Glomerular visceral epithelial cell (primary cell): ENCODE measurements around the gene TP73.

Experiments used
- DNase-seq: peaks from one replicate; pipeline ENCODE4 v3.0.0-alpha.2; 2016; ENCODE audit errors: extremely low spot score

Gene TP73

DNA sequence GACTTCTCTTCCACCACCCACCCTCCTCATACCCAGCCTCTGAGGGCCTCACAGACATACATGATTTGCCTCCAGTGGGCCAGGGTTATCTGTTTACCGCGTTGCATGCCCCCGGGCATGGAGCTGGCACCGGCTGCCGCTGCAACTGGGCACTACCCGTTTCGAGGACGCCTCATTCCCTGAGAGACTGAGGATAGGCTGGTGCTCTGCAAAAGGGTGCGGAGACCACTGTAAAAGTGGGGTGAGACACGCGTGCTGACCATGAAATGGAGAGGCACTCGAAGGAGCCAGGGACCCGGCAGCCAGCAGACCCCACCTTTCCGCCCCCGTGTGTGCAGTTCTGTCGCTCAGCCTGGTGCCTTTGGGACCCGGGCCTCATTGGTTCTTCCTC, 20.6 kb downstream of the TP73 start:
- no peak for DNase-seq

DNA sequence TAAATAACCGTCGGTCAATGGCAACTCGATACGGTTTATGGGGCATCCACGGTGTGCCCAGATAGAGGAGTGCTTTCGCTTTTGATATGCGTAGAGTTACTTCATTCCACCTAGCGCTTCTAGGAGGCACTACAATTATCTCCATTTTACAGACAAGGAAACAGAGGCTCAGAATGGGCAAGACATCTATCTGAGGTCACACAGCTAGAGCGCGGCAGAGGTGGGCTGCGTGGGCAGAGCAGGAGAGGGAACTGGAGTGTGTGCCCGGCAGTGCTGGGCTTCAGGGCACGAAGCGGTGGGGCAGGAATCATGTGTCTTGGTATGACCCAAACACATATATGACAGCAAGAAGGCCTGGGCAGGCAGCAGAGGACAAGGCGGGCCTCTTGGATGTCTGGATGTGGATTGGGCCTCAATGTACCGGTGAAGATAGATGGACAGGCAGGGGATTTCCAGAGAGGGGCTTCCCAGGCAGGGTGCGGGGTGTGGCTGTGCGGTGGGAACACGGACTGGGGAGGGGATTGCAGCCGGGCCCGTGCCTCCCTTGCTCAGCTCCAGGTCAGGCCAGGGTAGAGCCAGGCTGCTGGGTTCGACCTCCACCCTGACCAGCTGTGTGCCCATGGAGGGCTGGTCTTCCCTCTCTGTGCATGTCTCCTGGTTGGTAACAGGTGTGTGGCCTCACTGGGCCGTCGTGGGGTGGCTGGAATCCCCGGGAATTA, 21.2 kb downstream of the TP73 start:
- no peak for DNase-seq

DNA sequence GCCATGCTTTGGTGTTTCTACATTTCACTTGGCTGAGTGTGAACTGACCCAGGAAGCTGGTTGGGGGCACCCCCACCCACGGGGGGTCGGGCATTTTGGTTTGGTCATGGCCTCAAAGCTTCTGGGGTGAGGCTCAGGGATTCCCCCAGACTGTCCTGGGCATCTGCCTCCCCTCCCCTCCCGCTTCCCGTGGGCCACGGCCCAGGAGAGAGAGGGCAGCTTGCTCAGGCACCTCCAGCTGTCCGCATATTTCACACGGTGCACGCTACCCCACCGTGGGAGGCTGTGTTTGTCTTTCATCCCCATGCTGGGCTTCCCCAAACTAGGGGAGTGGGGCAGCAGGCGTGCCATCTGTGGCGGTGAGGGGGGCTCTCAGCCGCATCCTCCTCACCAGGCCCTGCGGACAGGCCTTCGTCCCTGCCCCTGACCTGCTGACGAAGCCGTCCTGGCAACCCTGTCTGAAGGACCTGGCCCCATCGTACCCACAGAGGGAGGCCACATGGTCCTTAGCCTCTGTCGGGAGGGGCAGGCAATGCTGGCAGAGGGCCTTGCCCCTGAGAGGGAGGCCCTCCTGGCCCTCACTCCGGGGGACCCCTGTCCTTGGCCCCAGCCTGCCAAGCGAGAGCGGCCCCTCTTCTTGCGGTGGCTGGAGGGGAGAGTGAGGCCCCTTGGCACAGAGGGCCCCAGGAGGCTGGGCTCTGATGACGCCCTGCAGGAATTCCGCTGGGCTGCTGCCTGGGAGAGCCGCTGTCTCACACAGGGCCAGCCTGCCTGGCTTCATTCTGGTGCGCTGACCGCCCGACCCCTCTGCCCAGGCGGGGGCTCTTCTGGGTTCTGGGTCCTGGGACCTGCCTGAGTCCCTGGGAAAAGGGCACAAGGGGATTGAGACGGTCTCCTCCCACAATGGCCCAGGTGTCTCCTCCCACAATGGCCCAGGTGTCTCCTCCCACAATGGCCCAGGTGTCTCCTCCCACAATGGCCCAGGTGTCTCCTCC, 22.1 kb downstream of the TP73 start:
- DNase-seq, result peak; percentile 73

DNA sequence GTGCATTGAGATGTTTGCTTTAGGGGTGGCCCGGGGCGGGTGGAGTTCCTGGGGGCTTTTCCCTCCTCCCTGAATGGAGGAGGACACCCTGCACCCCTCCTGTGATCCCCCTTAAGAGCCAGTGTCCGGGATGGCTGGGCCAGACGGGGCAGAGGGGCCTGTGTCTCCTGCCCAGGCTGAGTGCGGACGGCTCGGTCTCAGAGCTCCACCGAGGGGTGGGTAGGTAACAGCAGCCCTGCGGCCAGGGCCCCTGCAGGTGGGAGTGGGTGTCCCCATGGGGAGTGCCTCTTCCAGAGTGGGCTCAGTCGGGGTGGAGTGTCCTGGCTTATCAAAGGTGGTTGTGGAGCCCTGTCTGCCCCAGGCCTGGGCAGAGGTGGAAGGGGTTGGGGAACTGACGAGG, 23.1 kb downstream of the TP73 start:
- DNase-seq, result no peak

DNA sequence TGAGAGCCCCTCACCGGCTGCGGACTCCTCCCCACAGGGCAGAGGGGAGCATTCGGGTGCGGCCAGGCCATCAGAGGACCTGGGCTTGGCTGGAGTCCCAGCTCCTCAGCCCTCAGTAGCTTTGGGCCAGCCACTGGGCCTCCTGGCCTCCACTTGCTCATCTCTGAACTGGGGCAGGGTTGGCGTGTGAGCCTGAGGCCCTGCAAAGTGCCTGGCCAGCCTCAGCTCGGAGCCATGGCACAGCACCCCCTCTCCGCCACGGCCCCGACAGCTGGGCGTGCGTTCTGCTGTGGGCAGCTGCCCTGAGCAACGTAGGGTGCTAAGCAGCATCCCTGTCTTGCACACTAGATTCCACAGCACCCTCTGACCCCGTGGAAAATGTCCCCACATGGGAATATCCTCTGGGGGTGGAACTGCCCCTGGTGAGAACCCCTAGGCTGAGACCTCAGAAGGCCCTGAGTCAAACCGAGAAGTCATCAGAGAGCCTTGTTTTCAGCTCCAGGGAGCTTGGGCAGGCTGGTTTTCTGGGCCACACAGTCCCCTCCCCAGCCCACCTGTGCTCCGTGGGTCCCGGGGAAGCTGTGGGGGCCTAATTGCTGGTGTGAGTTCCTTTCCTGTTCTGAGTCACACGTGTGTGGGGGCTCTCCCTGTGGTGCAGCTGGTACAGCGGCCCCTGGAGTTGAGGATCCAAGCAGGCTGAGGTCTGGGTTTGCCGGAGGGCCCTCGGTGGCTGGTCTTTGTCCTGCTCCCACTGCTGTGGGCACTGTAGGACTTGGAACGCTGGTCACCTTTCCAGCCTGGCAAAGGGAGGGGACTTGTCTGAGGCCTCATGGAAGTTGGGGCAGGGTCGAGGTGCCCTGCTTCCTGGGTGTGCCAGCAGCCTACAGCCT, 24.5 kb downstream of the TP73 start:
- DNase-seq, result no peak

DNA sequence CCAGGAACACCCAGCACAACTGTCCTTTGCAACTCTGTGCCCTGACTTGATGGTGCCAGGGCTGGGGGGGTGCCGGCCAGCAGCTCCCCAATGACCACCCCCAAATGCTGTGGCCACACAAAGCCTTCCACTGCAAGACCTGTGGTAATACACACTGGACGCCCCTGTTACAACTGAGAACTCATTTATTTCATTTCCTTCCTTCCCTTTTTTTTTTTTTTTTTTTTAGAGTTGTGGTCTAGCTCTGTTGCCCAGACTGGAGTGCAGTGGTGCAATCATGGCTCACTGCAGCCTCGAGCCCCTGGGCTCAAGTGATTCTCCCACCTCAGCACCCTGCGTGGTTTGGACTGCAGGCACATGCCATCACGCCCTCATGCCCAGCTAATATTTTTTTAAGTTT, 25.2 kb downstream of the TP73 start:
- no peak for DNase-seq

DNA sequence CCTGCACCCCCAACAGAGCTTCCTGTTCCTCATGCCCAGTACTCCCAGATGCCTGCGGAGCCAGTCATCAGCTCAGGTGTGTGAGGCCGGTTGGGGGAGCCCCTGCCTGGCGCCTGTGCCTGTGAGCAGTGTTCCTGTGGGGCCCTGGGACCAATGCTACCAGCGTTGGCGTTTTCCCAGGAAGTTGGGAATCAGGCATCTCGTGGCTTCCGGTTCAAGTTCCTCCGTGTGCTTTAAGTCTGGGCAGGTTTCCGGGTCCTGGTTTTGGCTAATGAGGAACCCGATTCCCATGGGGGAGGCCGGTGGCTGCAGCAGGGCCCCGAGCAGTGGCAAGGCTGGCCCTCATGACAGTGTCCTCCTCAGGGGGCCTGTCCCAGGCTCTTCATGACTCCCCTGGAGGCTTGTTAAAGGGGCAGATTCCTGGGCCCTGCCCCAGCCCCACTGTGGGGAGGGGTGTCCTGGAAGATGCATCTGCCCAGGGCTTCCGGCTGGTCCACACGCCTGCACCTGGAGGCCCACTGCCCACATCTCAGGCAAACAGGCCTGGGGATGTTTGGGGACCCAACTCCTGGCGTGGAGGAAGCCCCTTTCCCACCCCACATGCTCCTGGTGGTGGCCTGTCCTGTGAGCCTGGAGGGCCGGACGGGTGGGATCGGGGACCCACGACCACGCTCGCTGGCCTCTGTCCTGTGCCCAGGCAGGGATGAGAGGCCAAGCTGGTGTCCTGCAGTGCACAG, 26.2 kb downstream of the TP73 start:
- DNase-seq, result no peak

DNA sequence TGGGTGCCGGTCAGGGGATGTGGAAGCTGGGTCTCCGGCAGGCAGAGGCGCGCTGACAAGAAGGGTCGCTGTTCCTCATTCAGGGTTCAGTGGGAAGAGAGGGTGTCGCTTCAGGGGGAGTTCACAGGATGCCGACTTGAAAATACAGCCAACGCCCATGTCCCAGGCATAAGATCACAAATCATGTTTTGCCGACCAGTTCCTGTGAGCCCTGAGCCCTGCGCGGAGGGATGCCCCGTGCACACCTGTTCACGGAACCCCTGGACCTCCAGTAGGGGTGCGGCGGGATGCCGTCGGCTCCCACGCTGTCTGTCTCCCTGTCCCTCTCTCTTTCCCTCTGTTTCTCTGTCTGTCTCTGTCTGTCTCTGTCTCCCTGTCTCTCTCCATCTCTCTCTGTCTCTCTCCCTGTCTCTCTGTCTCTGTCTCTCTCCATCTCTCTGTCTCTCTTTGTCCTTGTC, 26.8 kb downstream of the TP73 start:
- DNase-seq, result no peak

DNA sequence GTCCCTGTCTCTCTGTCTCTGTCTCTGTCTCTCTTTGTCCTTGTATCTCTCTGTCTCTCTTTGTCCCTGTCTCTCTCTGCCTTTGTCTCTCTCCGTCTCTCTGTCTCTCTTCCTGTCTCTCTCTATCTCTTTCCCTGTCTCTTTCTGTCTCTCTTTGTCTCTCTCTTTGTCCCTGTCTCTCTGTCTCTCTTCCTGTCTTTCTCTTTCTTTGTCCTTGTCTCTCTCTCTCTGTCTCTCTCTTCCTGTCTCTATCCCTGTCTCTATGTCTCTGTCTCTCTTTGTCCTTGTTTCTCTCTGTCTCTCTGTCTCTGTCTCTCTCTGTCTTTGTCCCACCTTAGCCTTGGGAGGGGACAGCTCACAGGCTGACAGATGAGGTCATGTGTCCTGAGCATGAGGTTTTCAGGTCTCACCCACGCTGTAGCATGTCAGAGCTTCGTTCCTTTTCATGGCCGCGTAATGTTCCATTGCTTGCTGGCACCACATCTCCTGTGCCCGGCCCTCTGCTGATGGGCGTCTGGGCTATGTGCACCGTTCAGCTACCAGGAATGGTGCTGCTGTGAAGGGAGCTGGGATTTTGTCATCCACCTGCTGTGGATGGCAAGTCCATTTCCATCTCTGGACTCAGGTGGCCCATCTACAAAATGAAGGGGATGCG, 27.6 kb downstream of the TP73 start:
- DNase-seq, result no peak

DNA sequence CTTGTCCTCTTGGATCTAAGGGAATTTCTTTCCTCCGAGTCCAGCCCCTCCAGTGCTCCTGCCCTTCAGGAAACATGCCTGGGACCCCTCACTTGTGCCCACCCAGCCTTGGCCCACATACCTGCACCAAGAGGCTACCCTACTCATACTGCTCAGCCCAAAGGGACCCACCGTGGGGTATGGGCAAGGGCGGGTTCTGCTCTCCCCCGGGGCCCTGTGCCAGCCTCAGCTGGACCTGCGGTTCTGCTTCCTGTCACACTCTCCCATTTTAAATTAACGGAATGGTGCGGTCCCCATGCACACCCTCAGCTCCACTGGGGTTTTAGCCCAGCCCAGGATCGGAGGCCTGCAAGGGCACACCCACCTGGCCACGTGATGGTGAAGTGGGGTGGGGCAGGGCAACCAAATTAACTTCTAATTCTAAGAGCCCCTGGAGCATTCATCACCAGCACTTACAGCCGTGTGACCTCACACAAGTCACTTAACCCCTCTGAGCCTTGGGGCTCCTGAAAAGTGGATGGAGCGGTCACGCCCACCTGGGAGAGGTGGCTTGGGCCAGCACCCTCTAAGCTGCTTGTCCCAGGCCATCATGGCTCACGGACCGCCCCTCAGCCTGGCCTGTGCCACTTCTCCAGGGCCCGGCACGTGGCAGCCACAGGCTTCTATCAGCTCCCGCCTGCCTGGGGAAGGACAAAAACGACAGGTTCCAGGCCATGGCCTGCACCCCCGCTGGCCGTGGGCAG, 28.3 kb downstream of the TP73 start:
- DNase-seq, result no peak

DNA sequence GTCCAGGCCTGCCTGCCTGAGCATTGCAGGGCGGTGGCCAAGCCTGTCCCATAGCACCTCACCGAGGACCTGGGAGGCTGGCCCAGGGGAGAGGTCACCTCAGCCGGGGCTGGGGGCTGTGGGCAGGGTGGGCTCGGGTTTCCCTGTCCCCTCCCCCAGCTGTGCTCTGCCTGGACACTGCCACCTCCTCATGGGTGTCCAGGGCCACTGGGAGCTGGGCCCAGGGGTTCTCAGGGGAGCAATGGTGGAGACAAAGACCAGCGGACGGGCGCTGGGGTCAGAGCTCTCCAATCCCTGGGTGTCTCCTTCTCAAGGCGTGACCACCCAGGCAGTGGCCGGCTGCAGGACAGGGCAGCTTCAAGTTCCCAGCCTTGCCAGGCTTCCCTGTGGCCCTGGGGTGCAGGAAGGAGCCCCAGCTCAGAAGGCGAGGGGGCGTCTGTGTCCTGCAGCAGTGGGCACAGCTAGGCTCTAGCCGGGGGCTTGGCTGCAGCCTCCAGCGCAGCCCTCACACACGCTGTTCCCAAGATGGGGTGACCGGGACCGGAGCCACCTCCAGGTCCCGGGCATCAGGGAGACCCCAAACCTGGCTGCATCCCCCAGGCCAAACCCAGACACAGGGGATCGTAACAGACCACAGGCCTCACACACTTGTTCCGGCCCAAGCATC, 29.0 kb downstream of the TP73 start:
- no peak for DNase-seq

DNA sequence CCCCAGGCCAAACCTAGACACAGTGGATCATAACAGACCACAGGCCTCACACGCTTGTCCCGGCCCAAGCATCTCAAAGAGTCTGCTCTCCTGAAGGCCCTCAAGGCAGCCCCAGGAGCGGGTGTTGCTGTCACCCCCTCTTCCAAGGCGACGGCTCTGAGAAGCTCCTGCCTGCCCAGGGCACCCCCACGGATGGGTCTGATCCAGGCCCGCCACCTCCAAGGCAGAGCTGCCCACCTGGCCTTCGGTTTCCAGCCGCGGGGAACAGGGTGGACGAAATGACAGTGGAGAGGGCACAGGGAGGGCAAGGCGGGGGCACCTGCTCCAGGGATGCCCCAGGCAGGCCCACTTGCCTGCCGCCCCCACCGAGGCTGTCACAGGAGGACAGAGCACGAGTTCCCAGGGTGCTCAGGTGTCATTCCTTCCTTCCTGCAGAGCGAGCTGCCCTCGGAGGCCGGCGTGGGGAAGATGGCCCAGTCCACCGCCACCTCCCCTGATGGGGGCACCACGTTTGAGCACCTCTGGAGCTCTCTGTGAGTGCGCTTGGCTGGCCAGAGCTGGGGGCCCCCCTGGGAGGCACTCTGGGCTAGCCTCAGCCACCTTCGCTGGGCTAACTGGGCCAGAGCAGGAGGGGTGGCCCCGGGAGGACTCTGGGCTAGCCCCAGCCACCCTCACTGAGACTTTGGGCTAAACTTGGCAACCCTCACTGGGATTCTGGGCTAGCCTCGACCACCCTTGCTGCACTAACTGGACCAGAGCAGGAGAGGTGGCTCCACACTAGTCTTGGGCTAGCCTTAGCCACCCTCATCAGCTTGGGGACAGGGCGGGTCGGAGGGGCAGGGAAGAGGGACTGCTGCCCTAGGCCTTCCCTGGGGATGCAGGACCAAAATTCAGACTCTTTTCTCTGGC, 29.8 kb downstream of the TP73 start:
- DNase-seq, result no peak

DNA sequence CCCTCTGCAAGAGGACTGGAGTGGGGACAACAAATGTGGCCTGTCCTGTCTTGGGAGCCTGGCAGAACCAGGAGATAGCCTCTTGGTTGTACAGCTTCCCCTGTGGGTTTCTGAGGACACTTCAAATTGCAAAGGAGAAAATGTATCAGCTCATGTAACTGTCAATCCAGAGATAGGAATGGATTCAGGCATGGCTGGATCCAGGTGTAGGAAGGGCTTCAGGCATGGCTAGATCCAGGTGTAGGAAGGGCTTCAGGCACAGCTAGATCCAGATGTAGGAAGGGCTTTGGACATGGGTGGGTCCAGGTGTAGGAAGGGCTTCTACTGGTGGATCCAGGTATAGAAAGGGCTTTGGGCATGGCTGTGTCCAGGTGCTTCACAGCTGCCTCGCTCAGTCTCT, 30.9 kb downstream of the TP73 start:
- DNase-seq, result no peak

DNA sequence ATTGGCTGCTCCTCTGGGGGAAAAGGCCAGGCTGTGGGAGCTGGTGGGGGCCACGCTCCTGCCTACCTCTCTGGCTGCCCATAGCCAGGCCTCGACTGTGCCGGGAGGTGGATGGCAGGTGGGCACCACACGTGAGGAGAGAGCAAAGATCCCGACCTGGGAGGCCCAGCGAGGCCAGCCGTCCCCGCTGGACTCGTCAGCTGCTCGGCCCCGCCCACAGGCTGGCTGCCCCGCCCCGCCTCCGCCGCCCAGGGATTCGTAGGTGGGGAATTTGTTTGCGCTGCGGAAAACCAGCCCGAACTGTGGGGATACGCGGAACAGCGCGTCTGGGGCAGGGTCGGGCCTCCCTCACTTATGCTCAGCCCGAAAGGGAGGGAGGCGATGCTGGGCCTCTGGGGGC, 31.7 kb downstream of the TP73 start:
- no peak for DNase-seq

DNA sequence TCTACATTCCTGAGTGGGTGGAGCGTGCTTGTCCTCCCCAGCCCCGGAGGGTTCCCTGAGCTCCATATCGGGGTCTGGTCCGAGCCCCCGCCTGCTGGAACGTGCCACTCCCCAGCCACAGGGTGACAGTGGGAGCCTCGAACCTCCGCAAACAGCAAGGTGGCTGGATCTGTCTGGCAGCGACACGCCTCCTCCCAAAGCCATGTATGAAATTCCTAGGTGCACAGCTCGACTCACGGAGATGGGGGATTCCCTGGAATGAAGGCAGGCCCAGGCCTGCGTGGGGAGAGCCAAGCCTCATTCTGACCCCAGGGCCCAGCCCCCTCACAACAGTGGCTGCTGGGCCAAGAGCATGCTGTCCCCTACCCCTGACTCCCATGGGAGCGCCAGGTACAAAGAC, 32.9 kb downstream of the TP73 start:
- no peak for DNase-seq

DNA sequence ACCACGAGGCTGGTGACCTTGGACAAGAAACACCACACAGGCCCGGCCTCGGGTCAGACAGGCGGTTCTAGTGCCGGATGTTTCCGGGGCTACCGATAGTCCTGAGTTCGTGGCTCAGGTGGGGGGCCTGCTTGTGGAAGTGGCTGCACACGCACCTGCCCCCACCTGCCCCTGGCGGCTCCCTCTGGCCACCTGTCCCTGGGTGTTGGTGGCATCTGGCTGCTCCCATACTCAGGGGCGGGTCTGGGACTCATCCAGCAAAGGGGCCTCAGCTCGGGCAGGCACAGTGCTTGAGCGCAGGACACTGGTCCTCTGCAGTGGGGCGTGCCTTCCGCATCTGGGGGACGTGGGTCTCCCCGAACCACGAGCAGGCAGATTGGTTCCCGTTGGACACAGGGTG, 33.6 kb downstream of the TP73 start:
- DNase-seq, result no peak

DNA sequence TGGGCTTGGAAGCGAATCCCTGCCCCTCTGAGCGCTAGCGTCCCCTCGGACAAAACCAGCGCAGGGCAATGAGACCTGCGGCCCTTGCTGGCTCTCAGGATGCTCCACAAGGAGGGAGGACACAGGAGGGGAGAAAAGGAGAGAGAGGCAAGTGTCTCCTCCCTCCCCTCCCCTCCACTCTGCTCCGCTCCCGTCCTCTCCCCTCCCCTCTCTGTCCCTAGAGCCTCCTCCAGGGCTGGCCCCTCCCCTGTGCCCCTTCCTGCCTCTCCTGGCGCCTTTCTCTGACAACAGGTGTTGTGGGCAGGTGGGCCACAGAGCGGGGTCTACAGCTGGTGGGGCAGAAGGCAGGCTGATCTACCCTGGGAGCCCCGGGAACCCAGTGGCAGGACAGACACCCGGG, 35.2 kb downstream of the TP73 start:
- no peak for DNase-seq

DNA sequence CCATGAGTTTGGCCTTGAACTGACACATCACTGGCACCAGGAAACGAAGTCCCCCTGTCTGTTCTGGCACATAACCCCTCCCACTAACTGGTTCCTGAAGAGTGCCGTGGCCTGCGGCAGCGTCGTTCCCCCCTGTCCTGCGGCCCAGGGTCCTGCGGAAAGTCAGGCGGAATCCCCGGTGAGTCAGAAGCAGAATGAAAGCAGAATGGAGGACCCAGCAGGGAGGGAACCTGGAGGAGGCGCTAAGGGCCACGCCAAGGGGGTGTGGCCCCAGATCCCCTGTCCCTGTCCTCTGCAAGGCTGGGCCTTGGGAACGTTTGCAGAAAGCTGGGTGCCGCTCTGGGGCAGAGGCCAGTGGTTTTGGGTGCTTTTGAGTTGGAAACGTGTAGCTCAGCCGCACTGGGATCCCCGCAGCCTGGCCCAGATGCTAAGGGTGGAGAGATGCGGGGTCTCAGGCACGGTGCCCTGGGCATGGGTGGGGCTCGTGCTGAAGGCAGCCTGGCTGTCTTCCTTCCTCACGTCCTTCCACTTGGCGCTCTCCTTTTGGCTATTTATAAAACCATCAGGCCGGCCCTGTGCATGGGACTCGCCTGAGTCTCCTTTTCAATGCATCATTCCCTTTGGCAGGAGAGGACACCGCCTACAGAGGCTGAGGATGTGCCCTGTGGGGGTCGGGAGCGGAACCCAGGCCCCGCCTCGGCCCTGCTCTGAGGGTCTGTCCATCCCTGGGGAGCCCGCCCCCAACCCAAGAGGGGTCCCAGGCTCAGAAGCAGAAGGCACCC, 36.2 kb downstream of the TP73 start:
- no peak for DNase-seq
